HG03039 (cell line): ENCODE measurements around the gene BCL2.
"Not testable (repeated sequence)": the region's sequence is repeated elsewhere in the genome, so short reads cannot be mapped to it uniquely, and the experiment has no call there.

Experiments used
- ATAC-seq: cut with Tn5 transposase; IDR thresholded peaks from one replicate; pipeline ENCODE4 v1.9.1; 2021; ENCODE audit warnings: mild to moderate bottlenecking, moderate library complexity; ENCODE audit not compliant: unreplicated experiment

BCL2 gene

GRCh38 chr18:63319383-63320122 is at the start of gene BCL2:
TSS of gene BCL2 (minus strand) at chr18:63319769.
- no peak for ATAC-seq

- ATAC-seq: no peak
Measured at GRCh38 chr18:63368611-63369010, 49.0 kb upstream of the BCL2 start.

- ATAC-seq: peak; percentile 85
Measured at GRCh38 chr18:63367053-63367953, 47.7 kb upstream of the BCL2 start, which contains the start of gene KDSR. TSS of gene KDSR (minus strand) at chr18:63367206. CDS start at chr18:63367118, 88 bp downstream.

- ATAC-seq: peak; percentile 29
Measured at GRCh38 chr18:63366213-63367052, 46.9 kb upstream of the BCL2 start.

GRCh38 chr18:63365876-63366212 is 46.3 kb upstream of the BCL2 start:
- ATAC-seq: no peak

- ATAC-seq: no peak
Measured at GRCh38 chr18:63363951-63364350, 44.4 kb upstream of the BCL2 start.

GRCh38 chr18:63363420-63363819 is 43.9 kb upstream of the BCL2 start:
- ATAC-seq: not testable (repeated sequence)

- no peak for ATAC-seq
Measured at GRCh38 chr18:63356272-63356896, 36.8 kb upstream of the BCL2 start.

- ATAC-seq: no peak
Measured at GRCh38 chr18:63350230-63350629, 30.7 kb upstream of the BCL2 start.

- ATAC-seq: no peak
Measured at GRCh38 chr18:63348508-63349136, 29.1 kb upstream of the BCL2 start.

GRCh38 chr18:63346480-63347183 is 27.1 kb upstream of the BCL2 start:
- no peak for ATAC-seq

- ATAC-seq: no peak
Measured at GRCh38 chr18:63346031-63346430, 26.5 kb upstream of the BCL2 start.

- no peak for ATAC-seq
Measured at GRCh38 chr18:63344918-63345317, 25.3 kb upstream of the BCL2 start.

GRCh38 chr18:63344263-63344662 is 24.7 kb upstream of the BCL2 start:
- ATAC-seq: no peak

- no peak for ATAC-seq
Measured at GRCh38 chr18:63342206-63342605, 22.6 kb upstream of the BCL2 start.

GRCh38 chr18:63339920-63340484 is 20.4 kb upstream of the BCL2 start:
- no peak for ATAC-seq

- no peak for ATAC-seq
Measured at GRCh38 chr18:63336366-63337099, 17.0 kb upstream of the BCL2 start.

GRCh38 chr18:63331105-63331504 is 11.5 kb upstream of the BCL2 start:
- no peak for ATAC-seq
